B cell (primary cell): ENCODE results near the gene CCDC7. TPM values are rescaled to one million over a fixed set of nuclear protein-coding genes. Genes with fewer than 3 reads are reported as not detected.
"Not testable (repeated sequence)": the region's sequence is repeated elsewhere in the genome, so short reads cannot be mapped to it uniquely, and the experiment has no call there.

ENCODE experiments used
- ATAC-seq: fragments of 200-7000 bp; cut with Tn5 transposase; one replicate; pipeline ENCODE4 v1.10.0; 2021; ENCODE audit warnings: low read depth, mild to moderate bottlenecking, moderate number of reproducible peaks, moderate library complexity
- CTCF ChIA-PET: fragments of 350-600 bp; sonication (Branson Sonifier 250); formaldehyde crosslinking; loops from one replicate; lab custom pipeline; 2021; ENCODE audit warnings: antibody characterized with exemption, inconsistent platforms; lab: Charles Lee
- POLR2A ChIA-PET: fragments of 350-600 bp; sonication (Branson Sonifier 250); formaldehyde crosslinking; loops from one replicate; lab custom pipeline; 2021; ENCODE audit warnings: antibody characterized with exemption; lab: Charles Lee
- DNase-seq: peaks from one replicate; pipeline ENCODE4 v3.0.0; 2013
- H2AFZ ChIP-seq: 2 replicates; pipeline ENCODE4 v1.6.1; 2012; ENCODE audit warnings: mild to moderate bottlenecking, low read depth, low read length; ENCODE audit not compliant: insufficient read depth, poor library complexity, severe bottlenecking
- H3K27ac ChIP-seq, 2 donors: 1 replicate in 1 of 2; 2 replicates in 1 of 2; pipeline ENCODE4 v1.5.1; 2012 to 2013; ENCODE audit warnings: low read length in 2 of 2, mild to moderate bottlenecking in 2 of 2, moderate library complexity in 1 of 2
- H3K27me3 ChIP-seq, 4 experiments: fragments of 200-600 bp in 1 of 4; sonication (generic) in 1 of 4; replicated peaks in 1 of 4; 1 replicate in 2 of 4; 2 replicates in 2 of 4; pipeline versions ENCODE4 v1.6.1 to v1.7.0; 2013 to 2016; ENCODE audit warnings: low read length in 3 of 4, mild to moderate bottlenecking in 2 of 4, mixed read lengths in 1 of 4, moderate library complexity in 1 of 4; ENCODE audit not compliant: insufficient read depth in 4 of 4, control insufficient read depth in 3 of 4; ENCODE audit errors: control extremely low read depth in 1 of 4
- H3K36me3 ChIP-seq, 2 experiments: replicated peaks in 1 of 2; 1 replicate in 1 of 2; 2 replicates in 1 of 2; pipeline versions ENCODE4 v1.6.1 to v1.7.1; 2013; ENCODE audit warnings: low read length in 1 of 2; ENCODE audit not compliant: insufficient read depth in 2 of 2, control insufficient read depth in 1 of 2; ENCODE audit errors: control extremely low read depth in 1 of 2, extremely low read depth in 1 of 2
- H3K4me1 ChIP-seq, 2 donors: fragments of 200-600 bp in 1 of 2; sonication (generic) in 1 of 2; 1 replicate in 1 of 2; 2 replicates in 1 of 2; pipeline versions ENCODE4 v1.5.1 to v1.6.1; 2013 to 2017; ENCODE audit warnings: low read length in 2 of 2; ENCODE audit not compliant: control insufficient read depth in 2 of 2, insufficient read depth in 2 of 2
- H3K4me2 ChIP-seq: replicated peaks from 2 replicates; pipeline ENCODE3; 2012; ENCODE audit warnings: mild to moderate bottlenecking, low read depth, low read length; ENCODE audit not compliant: poor library complexity, severe bottlenecking
- H3K4me3 ChIP-seq, 5 experiments: fragments of 200-600 bp in 1 of 5; sonication (generic) in 1 of 5; 1 replicate in 3 of 5; 2 replicates in 2 of 5; pipeline versions ENCODE4 v1.5.1 to v1.7.0; 2011 to 2016; ENCODE audit warnings: low read length in 4 of 5, mild to moderate bottlenecking in 4 of 5, low read depth in 2 of 5, control low read depth in 1 of 5, moderate library complexity in 1 of 5; ENCODE audit not compliant: insufficient read depth in 1 of 5; ENCODE audit errors: control extremely low read depth in 1 of 5, extremely low read depth in 1 of 5
- H3K79me2 ChIP-seq: fragments of 200-600 bp; sonication (generic); one replicate; pipeline ENCODE4 v1.6.0; 2016; ENCODE audit warnings: low read length; ENCODE audit not compliant: control insufficient read depth, insufficient read depth
- H3K9ac ChIP-seq: fragments of 200-600 bp; sonication (generic); 2 replicates; pipeline ENCODE4 v1.6.1; 2017; ENCODE audit warnings: mild to moderate bottlenecking, low read length, moderate library complexity
- H3K9me3 ChIP-seq, 3 donors: one replicate each; pipeline versions ENCODE4 v1.6.1 to v1.7.1; 2013; ENCODE audit warnings: low read length in 2 of 3; ENCODE audit not compliant: control insufficient read depth in 2 of 3, insufficient read depth in 1 of 3; ENCODE audit errors: control extremely low read depth in 1 of 3
- H4K20me1 ChIP-seq: 2 replicates; pipeline ENCODE4 v1.6.0; 2012; ENCODE audit warnings: mild to moderate bottlenecking, low read length; ENCODE audit not compliant: insufficient read depth, control insufficient read depth, poor library complexity, severe bottlenecking
- H3K27ac Mint-ChIP-seq: one replicate; pipeline ENCODE4 v1.8.0; 2021; ENCODE audit warnings: mixed read lengths
- H3K27me3 Mint-ChIP-seq: one replicate; pipeline ENCODE4 v1.8.0; 2021; ENCODE audit warnings: mixed read lengths
- H3K4me1 Mint-ChIP-seq: one replicate; pipeline ENCODE4 v1.8.0; 2021; ENCODE audit warnings: mixed read lengths
- H3K4me3 Mint-ChIP-seq: one replicate; pipeline ENCODE4 v1.8.0; 2021; ENCODE audit warnings: mixed read lengths
- H3K9me3 Mint-ChIP-seq: one replicate; pipeline ENCODE4 v1.8.0; 2022; ENCODE audit warnings: mixed read lengths; ENCODE audit not compliant: insufficient read depth
- EZH2 ChIP-seq: IDR thresholded peaks from 2 replicates; pipeline ENCODE4 v1.6.1; 2012; ENCODE audit warnings: borderline replicate concordance, low read depth, mild to moderate bottlenecking, moderate library complexity, low read length; ENCODE audit not compliant: insufficient read depth, poor library complexity, severe bottlenecking
- WGBS: methylation state at CpG from one replicate; pipeline ENCODE4 v1.1.5; 2013; ENCODE audit warnings: missing lambda C conversion rate; ENCODE audit not compliant: insufficient coverage; 5-methylcytosine and 5-hydroxymethylcytosine counted together
- intact Hi-C: fragments of 100-400 bp; cut with micrococcal nuclease; formaldehyde crosslinking; loops from one replicate; pipeline ENCODE4 v1.10.0; 2022
- polyA plus RNA-seq: library from polyadenylated mRNA; depleted of rRNA; stranded (reverse); fragments of >200 nt; gene quantifications from 2 replicates; pipeline ENCODE4 v1.2.3, GENCODE V29; 2012
- total RNA-seq, 2 donors: library from RNA; stranded (reverse); fragments of 120-200 nt in 1 of 2; gene quantifications; 1 replicate in 1 of 2; 2 replicates in 1 of 2; pipeline versions ENCODE4 v1.2.3 to v1.2.4, GENCODE V29; 2013 to 2022

CCDC7 gene
- total and polyA plus RNA-seq, 2 donors (not counting 1 experiment from before 2014, with no cell fraction given): 2.6 to 26.6 TPM

DNA sequence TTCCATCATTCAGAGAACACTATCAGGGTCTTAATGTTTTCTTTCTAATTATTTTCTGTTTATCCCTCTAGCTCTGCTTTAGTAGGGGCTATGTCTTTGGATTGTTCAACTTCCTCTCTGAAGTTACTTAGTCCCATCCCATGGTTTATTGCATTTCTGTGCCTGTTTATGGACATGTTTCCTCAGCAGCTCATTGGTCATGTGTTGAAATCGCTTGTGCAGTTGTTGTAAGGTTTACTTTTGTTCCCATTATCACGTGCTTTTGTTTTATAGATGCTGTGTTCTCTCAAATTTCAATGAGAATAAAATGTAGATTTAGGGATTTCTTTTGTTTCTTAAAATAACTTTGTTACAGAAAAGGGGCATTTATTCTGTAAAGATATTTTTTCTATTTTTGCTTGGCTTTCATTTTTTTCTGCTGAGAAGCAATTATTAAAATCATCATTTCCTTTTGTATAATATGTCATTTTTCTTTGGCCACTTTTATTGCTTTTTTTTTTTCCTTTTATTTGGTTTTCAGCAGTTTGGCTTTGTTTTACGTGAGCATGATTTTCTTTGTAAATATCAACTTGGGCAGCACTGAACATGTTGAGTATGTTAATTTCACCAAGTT, 110.9 kb downstream of the CCDC7 start:
- no peak for ATAC-seq
- Mint-ChIP-seq H3K9me3 (no peaks in the 10 kb centered on the region), H3K27ac (no peak overlapping the region), H3K27me3 (no peaks in the 10 kb centered on the region), H3K4me1 (no peaks in the 10 kb centered on the region), H3K4me3 (no peak overlapping the region)
- intact Hi-C loops: no loop called here
- ChIA-PET CTCF (no interaction called here), POLR2A (no interaction called here)
- Histone ChIP-seq H3K9me3 (peaks cover 0 to 5% (median 0%) of the 10 kb centered on the region in 3 donors), H3K9ac (no peak overlapping the region), H3K4me3 (no peak overlapping the region), H3K36me3 (no peaks in the 10 kb centered on the region), H3K27ac (no peak overlapping the region), H4K20me1 (no peaks in the 10 kb centered on the region), H3K79me2 (no peaks in the 10 kb centered on the region), H2AFZ (no peak overlapping the region), H3K27me3 (no peaks in the 10 kb centered on the region), H3K4me1 (no peaks in the 10 kb centered on the region), H3K4me2 (no peak overlapping the region)
- no peak for TF ChIP-seq EZH2
- 100% methylated on average over 1 of the region's 3 CpGs for WGBS
- no peak for DNase-seq

GRCh38 chr10:32562695-32563094, 116.8 kb downstream of the CCDC7 start:
- ATAC-seq, H3K79me2 ChIP-seq, H3K27me3 Mint-ChIP-seq, H3K4me3 ChIP-seq, CTCF ChIA-PET, H4K20me1 ChIP-seq, H3K4me1 ChIP-seq, H3K4me1 Mint-ChIP-seq, H3K27ac ChIP-seq, H3K9ac ChIP-seq, H3K27ac Mint-ChIP-seq, H3K9me3 ChIP-seq, intact Hi-C loops, H3K4me2 ChIP-seq, H3K27me3 ChIP-seq, H3K36me3 ChIP-seq, POLR2A ChIA-PET, H3K4me3 Mint-ChIP-seq, H2AFZ ChIP-seq, DNase-seq, H3K9me3 Mint-ChIP-seq: not testable (repeated sequence)
